ENCODE measurements around the gene SLC11A2.

- no peak for TF ChIP-seq EZH2phosphoT487 (IDR thresholded peaks at IDR 0.05; ENCODE audit: borderline replicate concordance, low read length)
- TF ChIP-seq CTCF (IDR thresholded peaks at IDR 0.05; ENCODE audit: low read depth, low read length, poor library complexity, severe bottlenecking) = no peak
These were observed 61.8 kb downstream of the SLC11A2 start for GRCh38 chr12:50964432-50964831.
